T-cell (primary cell): ENCODE results near the gene SOD1. TPM values are rescaled to one million over a fixed set of nuclear protein-coding genes. Genes with fewer than 3 reads are reported as not detected.
"Not testable (repeated sequence)": the region's sequence is repeated elsewhere in the genome, so short reads cannot be mapped to it uniquely, and the experiment has no call there.

ENCODE experiments used
- ATAC-seq, 4 experiments: fragments of 200-7000 bp in 3 of 4; fragments of 150-1000 bp in 1 of 4; cut with Tn5 transposase; replicated peaks in 1 of 4; 1 replicate in 3 of 4; 2 replicates in 1 of 4; pipeline ENCODE4 v1.10.0; 2021; ENCODE audit warnings: moderate library complexity in 3 of 4, mild to moderate bottlenecking in 2 of 4, moderate number of reproducible peaks in 1 of 4
- CTCF ChIA-PET, 2 donors: fragments of 300-600 bp; sonication (Branson Sonifier 250); formaldehyde crosslinking; loops; one replicate each; lab custom pipeline; 2022; ENCODE audit warnings: antibody characterized with exemption in 2 of 2; lab: Charles Lee
- POLR2A ChIA-PET, 2 donors: fragments of 300-600 bp; sonication (Branson Sonifier 250); formaldehyde crosslinking; loops; one replicate each; lab custom pipeline; 2022; ENCODE audit warnings: antibody characterized with exemption in 2 of 2; lab: Charles Lee
- DNase-seq, 35 experiments: peaks; one replicate each; pipeline versions ENCODE4 v3.0.0 to v3.0.0-alpha.2; 2013 to 2023
- H3K27ac ChIP-seq: one replicate; pipeline ENCODE4 v1.5.1; 2013; ENCODE audit warnings: low read length
- H3K27me3 ChIP-seq, 2 experiments: replicated peaks in 1 of 2; 1 replicate in 1 of 2; 2 replicates in 1 of 2; pipeline versions ENCODE4 v1.6.1 to v1.7.0; 2013; ENCODE audit warnings: low read length in 1 of 2, mixed read lengths in 1 of 2; ENCODE audit not compliant: control insufficient read depth in 2 of 2, insufficient read depth in 2 of 2; ENCODE audit errors: extremely low read depth in 1 of 2
- H3K36me3 ChIP-seq, 2 donors: 1 replicate in 1 of 2; 2 replicates in 1 of 2; pipeline versions ENCODE4 v1.6.1 to v1.7.0; 2013; ENCODE audit warnings: low read length in 1 of 2; ENCODE audit not compliant: control insufficient read depth in 2 of 2, insufficient read depth in 1 of 2; ENCODE audit errors: extremely low read depth in 1 of 2
- H3K4me1 ChIP-seq, 2 experiments: 1 replicate in 1 of 2; 2 replicates in 1 of 2; pipeline versions ENCODE4 v1.6.1 to v1.7.0; 2013; ENCODE audit warnings: low read length in 2 of 2, mixed read lengths in 1 of 2; ENCODE audit not compliant: insufficient read depth in 2 of 2, control insufficient read depth in 1 of 2; ENCODE audit errors: extremely low read depth in 1 of 2
- H3K4me3 ChIP-seq, 2 donors: 1 replicate in 1 of 2; 2 replicates in 1 of 2; pipeline versions ENCODE4 v1.5.1 to v1.7.0; 2013; ENCODE audit warnings: mild to moderate bottlenecking in 2 of 2, low read length in 1 of 2, moderate library complexity in 1 of 2; ENCODE audit not compliant: control insufficient read depth in 1 of 2; ENCODE audit errors: extremely low read depth in 1 of 2
- H3K9me3 ChIP-seq: 2 replicates; pipeline ENCODE4 v1.7.0; 2013
- H3K27ac Mint-ChIP-seq, 2 donors: one replicate each; pipeline ENCODE4 v1.8.0; 2020 to 2021; ENCODE audit warnings: mild to moderate bottlenecking in 2 of 2, mixed read lengths in 2 of 2
- H3K27me3 Mint-ChIP-seq, 2 donors: one replicate each; pipeline ENCODE4 v1.8.0; 2021 to 2022; ENCODE audit warnings: mixed read lengths in 2 of 2
- H3K36me3 Mint-ChIP-seq: one replicate; pipeline ENCODE4 v1.8.0; 2021; ENCODE audit warnings: mixed read lengths
- H3K4me1 Mint-ChIP-seq, 3 donors: one replicate each; pipeline ENCODE4 v1.8.0; 2020 to 2022; ENCODE audit warnings: mixed read lengths in 3 of 3, mild to moderate bottlenecking in 1 of 3
- H3K4me3 Mint-ChIP-seq, 3 donors: one replicate each; pipeline ENCODE4 v1.8.0; 2020 to 2022; ENCODE audit warnings: mild to moderate bottlenecking in 3 of 3, mixed read lengths in 3 of 3, moderate library complexity in 3 of 3
- H3K9me3 Mint-ChIP-seq, 3 donors: one replicate each; pipeline ENCODE4 v1.8.0; 2020 to 2022; ENCODE audit warnings: mixed read lengths in 3 of 3
- WGBS: methylation state at CpG from one replicate; pipeline ENCODE4 v1.1.5; 2013; ENCODE audit warnings: missing lambda C conversion rate; ENCODE audit not compliant: insufficient coverage; 5-methylcytosine and 5-hydroxymethylcytosine counted together
- total RNA-seq, 35 experiments: library from RNA in 6 of 35; stranded (reverse) in 6 of 35; fragments of 120-200 nt in 1 of 35; gene quantifications; one replicate each; pipeline versions ENCODE4 v1.2.1 to v1.2.4 and lab custom pipeline; 2013 to 2026

The SOD1 gene
- total RNA-seq, 5 donors from 2014 or later (not counting 1 experiment from before 2014, with no cell fraction given) = 143 to 167 (median 152) TPM

- H3K27ac ChIP-seq, H3K4me3 ChIP-seq, H3K36me3 Mint-ChIP-seq, H3K36me3 ChIP-seq, CTCF ChIA-PET, H3K4me3 Mint-ChIP-seq, ATAC-seq, H3K4me1 ChIP-seq, H3K27me3 Mint-ChIP-seq, H3K9me3 Mint-ChIP-seq, DNase-seq, H3K27ac Mint-ChIP-seq, H3K9me3 ChIP-seq, H3K27me3 ChIP-seq, POLR2A ChIA-PET, H3K4me1 Mint-ChIP-seq: not testable (repeated sequence)
- WGBS = no CpG with 5 or more reads among the region's 6 CpGs
Measured at GRCh38 chr21:31631881-31632280, 27.6 kb upstream of the SOD1 start.

GRCh38 chr21:31634993-31635392 is 24.5 kb upstream of the SOD1 start:
- no peak overlapping the region for H3K4me3 ChIP-seq
- H3K4me3 Mint-ChIP-seq = no peak overlapping the region
- WGBS = no CpG with 5 or more reads among the region's 3 CpGs
- CTCF ChIA-PET = no interaction called here
- no peaks in the 10 kb centered on the region for H3K36me3 ChIP-seq
- no peak overlapping the region for H3K27ac Mint-ChIP-seq
- no peak for DNase-seq
- H3K27me3 Mint-ChIP-seq = no peaks in the 10 kb centered on the region
- no peak for ATAC-seq
- POLR2A ChIA-PET = no interaction called here
- no peaks in the 10 kb centered on the region for H3K4me1 ChIP-seq
- H3K9me3 Mint-ChIP-seq = peaks cover 4 to 8% (median 6%) of the 10 kb centered on the region in 3 donors
- no peak overlapping the region for H3K27ac ChIP-seq
- peaks cover 3% of the 10 kb centered on the region for H3K9me3 ChIP-seq
- H3K4me1 Mint-ChIP-seq = no peaks in the 10 kb centered on the region
- peaks cover 8% of the 10 kb centered on the region for H3K36me3 Mint-ChIP-seq
- peaks cover 0 to 2% of the 10 kb centered on the region in 2 experiments for H3K27me3 ChIP-seq

GRCh38 chr21:31636874-31637273 is 22.6 kb upstream of the SOD1 start:
- Histone ChIP-seq H3K27me3 (peaks cover 0 to 5% of the 10 kb centered on the region in 2 experiments), H3K9me3 (peaks cover 3% of the 10 kb centered on the region), H3K36me3 (no peaks in the 10 kb centered on the region), H3K4me3 (no peak overlapping the region), H3K4me1 (no peaks in the 10 kb centered on the region), H3K27ac (no peak overlapping the region)
- peaks cover 8% of the 10 kb centered on the region for H3K36me3 Mint-ChIP-seq
- H3K27ac Mint-ChIP-seq = no peak overlapping the region
- peaks cover 4 to 8% (median 6%) of the 10 kb centered on the region in 3 donors for H3K9me3 Mint-ChIP-seq
- no CpG with 5 or more reads among the region's 2 CpGs for WGBS
- ATAC-seq = no peak
- CTCF ChIA-PET = no interaction called here
- POLR2A ChIA-PET = no interaction called here
- H3K4me3 Mint-ChIP-seq = no peak overlapping the region
- H3K27me3 Mint-ChIP-seq = peaks cover 0 to 3% of the 10 kb centered on the region in 2 donors
- no peak for DNase-seq
- no peaks in the 10 kb centered on the region for H3K4me1 Mint-ChIP-seq

DNA sequence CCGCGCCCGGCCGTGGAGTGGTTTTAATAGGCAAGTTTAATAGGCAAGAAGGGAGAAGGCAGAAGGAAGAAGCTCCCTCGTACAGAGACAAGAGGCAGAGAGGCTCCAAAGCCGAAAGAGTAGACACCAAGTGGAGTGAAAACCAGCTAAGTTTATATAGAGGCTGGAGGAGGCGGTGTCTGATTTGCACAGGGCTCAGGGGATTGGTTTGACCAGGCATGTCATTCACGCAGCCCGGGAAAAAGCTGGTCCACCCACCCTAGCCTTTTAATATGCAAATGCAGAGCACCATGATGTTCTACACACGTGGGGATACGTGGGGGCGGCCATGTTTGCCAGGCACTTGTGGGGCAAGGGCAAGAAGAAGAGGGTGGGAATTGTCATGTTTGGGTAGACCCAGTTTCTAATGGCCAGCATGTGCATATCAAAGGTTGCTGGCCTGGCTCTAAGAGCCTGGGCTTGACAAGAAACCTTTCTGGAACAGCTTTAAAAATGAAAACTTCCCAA is 18.0 kb upstream of the SOD1 start:
- Mint-ChIP-seq H3K36me3 (peaks cover 5% of the 10 kb centered on the region), H3K4me1 (no peaks in the 10 kb centered on the region), H3K27me3 (peaks cover 3% of the 10 kb centered on the region in 2 donors), H3K9me3 (peaks cover 2 to 6% (median 6%) of the 10 kb centered on the region in 3 donors), H3K27ac (no peak overlapping the region), H3K4me3 (no peak overlapping the region)
- H3K9me3 ChIP-seq = peaks cover under 1% of the 10 kb centered on the region
- POLR2A ChIA-PET = no interaction called here
- no peak overlapping the region for H3K4me3 ChIP-seq
- no peaks in the 10 kb centered on the region for H3K4me1 ChIP-seq
- DNase-seq (no peak), ATAC-seq (no peak)
- H3K27me3 ChIP-seq = peaks cover 0 to 8% of the 10 kb centered on the region in 2 experiments
- H3K36me3 ChIP-seq = no peaks in the 10 kb centered on the region
- no peak overlapping the region for H3K27ac ChIP-seq
- CTCF ChIA-PET = no interaction called here
- 99% methylated on average over 9 of the region's 12 CpGs for WGBS

DNA sequence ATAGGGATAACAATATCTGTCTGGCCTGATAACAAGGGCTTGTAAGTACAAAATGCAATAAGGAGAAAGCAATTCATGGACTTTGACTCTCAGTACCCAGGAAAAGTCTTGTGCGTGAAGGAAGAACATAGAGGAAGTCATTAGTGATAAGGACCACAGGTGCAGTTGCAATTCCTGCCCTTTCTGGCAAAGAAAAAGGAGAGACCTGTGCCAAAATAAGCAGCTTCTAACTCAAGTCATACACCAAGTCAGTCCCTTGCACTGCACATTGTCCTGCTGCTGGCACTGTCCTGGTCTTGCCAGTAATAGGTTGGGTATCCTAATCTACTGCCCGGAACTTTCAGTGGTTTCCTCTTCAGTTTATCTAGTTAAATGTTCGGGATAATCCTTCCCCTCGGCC is 14.8 kb upstream of the SOD1 start:
- peaks cover 3% of the 10 kb centered on the region in 2 donors for H3K27me3 Mint-ChIP-seq
- Histone ChIP-seq H3K9me3 (no peaks in the 10 kb centered on the region), H3K4me1 (no peaks in the 10 kb centered on the region), H3K36me3 (no peaks in the 10 kb centered on the region), H3K27ac (no peak overlapping the region), H3K27me3 (peaks cover 0 to 8% of the 10 kb centered on the region in 2 experiments), H3K4me3 (no peak overlapping the region)
- WGBS = 100% methylated on average over 1 of the region's 4 CpGs
- H3K36me3 Mint-ChIP-seq = no peaks in the 10 kb centered on the region
- no peaks in the 10 kb centered on the region for H3K9me3 Mint-ChIP-seq
- no peak overlapping the region for H3K27ac Mint-ChIP-seq
- DNase-seq = no peak
- H3K4me3 Mint-ChIP-seq = no peak overlapping the region
- CTCF ChIA-PET = no interaction called here
- no peaks in the 10 kb centered on the region for H3K4me1 Mint-ChIP-seq
- no peak for ATAC-seq
- POLR2A ChIA-PET = no interaction called here

DNA sequence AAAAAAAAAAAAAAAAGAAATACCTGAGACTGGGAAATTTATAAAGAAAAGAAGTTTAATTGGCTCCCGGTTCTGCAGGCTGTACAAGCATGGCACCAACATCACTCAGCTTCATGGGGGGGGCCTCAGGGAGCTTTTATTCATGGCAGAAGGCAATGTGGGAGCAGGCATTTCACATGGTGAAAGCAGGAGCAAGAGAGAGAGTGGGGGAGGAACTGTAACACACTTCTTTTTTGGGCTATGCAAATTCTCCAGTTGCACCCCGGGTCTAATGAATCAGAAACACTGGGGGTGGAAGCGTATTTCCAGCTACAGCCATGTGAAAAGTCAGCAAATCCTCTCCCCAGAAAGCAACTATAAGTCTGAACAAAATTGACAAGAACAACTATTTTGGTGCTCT is 11.8 kb upstream of the SOD1 start:
- no peaks in the 10 kb centered on the region for H3K4me1 Mint-ChIP-seq
- Histone ChIP-seq H3K36me3 (no peaks in the 10 kb centered on the region), H3K4me3 (no peak overlapping the region), H3K27ac (no peak overlapping the region), H3K9me3 (no peaks in the 10 kb centered on the region), H3K4me1 (no peaks in the 10 kb centered on the region), H3K27me3 (peaks cover 0 to 6% of the 10 kb centered on the region in 2 experiments)
- H3K27me3 Mint-ChIP-seq = peaks cover 0 to 3% of the 10 kb centered on the region in 2 donors
- ATAC-seq (no peak), DNase-seq (no peak)
- H3K36me3 Mint-ChIP-seq = no peaks in the 10 kb centered on the region
- no peak overlapping the region for H3K4me3 Mint-ChIP-seq
- CTCF ChIA-PET = interaction anchor here in 1 of 2 donors (0.7 kb wide), 1 partner anchor 505 kb away, joined by 4 read pairs; no protein-coding TSS in a partner anchor
- peaks cover 0 to 6% (median 0%) of the 10 kb centered on the region in 3 donors for H3K9me3 Mint-ChIP-seq
- WGBS = no CpG with 5 or more reads among the region's 3 CpGs
- H3K27ac Mint-ChIP-seq = no peak overlapping the region
- POLR2A ChIA-PET = no interaction called here
